ENCODE measurements around the gene TENM3. TPM values are rescaled to one million over a fixed set of nuclear protein-coding genes. Genes with fewer than 3 reads are reported as not detected.

TENM3 gene
- total and polyA plus RNA-seq, 12 donors = 2.6 to 54.4 (median 42.8) TPM

GRCh38 chr4:182574706-182575105, 331.5 kb downstream of the TENM3 start:
- H3K9me3 ChIP-seq (replicated peaks in 1 of 3) = no peaks in the 10 kb centered on the region
- intact Hi-C loops (cut with DNase I) = no loop called here
- no peaks in the 10 kb centered on the region for H3K4me1 ChIP-seq (replicated peaks in 1 of 2)
- WGBS, 4 donors = 78 to 80% (median 79%) methylated on average over 5 of the region's 5 CpGs
- H3K4me3 ChIP-seq = no peak overlapping the region
- no peak overlapping the region for H3K27ac ChIP-seq
- no peak for DNase-seq
- TF ChIP-seq CTCF (IDR thresholded peaks at IDR 0.05) = no peak
- no peak for TF ChIP-seq POLR2A (IDR thresholded peaks at IDR 0.05)
- no peaks in the 10 kb centered on the region for H3K27me3 ChIP-seq
- H3K36me3 ChIP-seq (replicated peaks in 1 of 2) = no peaks in the 10 kb centered on the region

DNA sequence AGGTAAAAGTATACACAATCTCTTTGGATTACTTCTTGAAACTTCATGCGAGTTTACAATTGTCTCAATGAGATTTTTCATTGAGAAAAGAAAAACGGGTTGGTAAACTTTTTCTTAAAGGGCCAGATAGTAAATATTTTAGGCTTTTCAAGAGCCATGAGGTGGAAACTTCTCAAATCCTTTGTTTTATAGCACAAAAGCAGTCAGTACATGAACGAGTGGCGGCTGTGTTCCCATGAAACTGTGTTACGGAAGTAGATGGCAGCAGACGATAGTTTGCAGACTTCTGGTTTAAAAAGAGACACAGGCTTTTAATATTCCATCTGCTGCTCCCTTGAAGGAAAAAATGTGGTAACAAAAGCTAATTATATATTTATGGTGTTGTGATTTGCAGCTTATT, 332.0 kb downstream of the TENM3 start:
- Histone ChIP-seq H3K27ac (no peak overlapping the region), H3K4me3 (no peak overlapping the region), H3K4me1 (replicated peaks in 1 of 2) (no peaks in the 10 kb centered on the region), H3K36me3 (replicated peaks in 1 of 2) (no peaks in the 10 kb centered on the region), H3K27me3 (no peaks in the 10 kb centered on the region), H3K9me3 (replicated peaks in 1 of 3) (no peaks in the 10 kb centered on the region)
- DNase-seq = no peak
- WGBS, 4 donors = 63 to 70% (median 66%) methylated on average over 6 of the region's 6 CpGs
- no peak for TF ChIP-seq CTCF (IDR thresholded peaks at IDR 0.05)
- TF ChIP-seq POLR2A (IDR thresholded peaks at IDR 0.05) = no peak
- intact Hi-C loops (cut with DNase I) = no loop called here

GRCh38 chr4:182576601-182577289, 333.5 kb downstream of the TENM3 start:
- H3K36me3 ChIP-seq (replicated peaks in 1 of 2) = no peaks in the 10 kb centered on the region
- H3K9me3 ChIP-seq (replicated peaks in 1 of 3) = no peaks in the 10 kb centered on the region
- no peaks in the 10 kb centered on the region for H3K27me3 ChIP-seq
- TF ChIP-seq CTCF (IDR thresholded peaks at IDR 0.05) (no peak), POLR2A (IDR thresholded peaks at IDR 0.05) (no peak)
- 75 to 86% (median 80%) methylated on average over 12 of the region's 12 CpGs for WGBS, 4 donors
- no peak overlapping the region for H3K27ac ChIP-seq
- no peak for DNase-seq
- no peak overlapping the region for H3K4me3 ChIP-seq
- intact Hi-C loops (cut with DNase I) = no loop called here
- H3K4me1 ChIP-seq (replicated peaks in 1 of 2) = no peaks in the 10 kb centered on the region

DNA sequence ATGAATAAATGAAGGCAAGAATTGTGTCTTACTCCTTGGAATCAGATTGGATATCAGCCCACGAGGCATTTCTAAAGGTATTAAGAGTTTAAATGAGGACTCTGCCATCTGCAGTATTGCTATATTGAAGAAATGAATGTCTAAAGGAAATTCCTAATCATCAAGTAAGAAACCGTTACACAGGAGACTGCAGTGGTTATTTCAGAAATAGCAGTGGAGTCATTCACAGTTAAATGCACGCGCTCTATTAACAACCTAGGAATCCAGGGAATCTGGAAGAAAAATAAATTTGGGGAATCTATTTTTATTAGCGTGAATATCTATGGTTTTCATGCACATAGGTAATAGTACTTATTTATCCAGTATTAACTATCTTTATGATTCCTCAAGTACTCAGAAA, 334.2 kb downstream of the TENM3 start:
- no peak for TF ChIP-seq CTCF (IDR thresholded peaks at IDR 0.05)
- Histone ChIP-seq H3K36me3 (replicated peaks in 1 of 2) (no peaks in the 10 kb centered on the region), H3K4me1 (replicated peaks in 1 of 2) (no peaks in the 10 kb centered on the region), H3K9me3 (replicated peaks in 1 of 3) (no peaks in the 10 kb centered on the region), H3K27ac (no peak overlapping the region), H3K27me3 (no peaks in the 10 kb centered on the region), H3K4me3 (no peak overlapping the region)
- WGBS, 4 donors = 56 to 96% (median 75%) methylated on average over 5 of the region's 5 CpGs
- intact Hi-C loops (cut with DNase I) = no loop called here
- DNase-seq = no peak

All from adrenal gland (tissue), 12 donors.